ENCODE measurements around the gene SLC30A2.
A peak's percentile ranks its signal among the peaks of the same experiment; 100 is the strongest.

The SLC30A2 gene

DNA sequence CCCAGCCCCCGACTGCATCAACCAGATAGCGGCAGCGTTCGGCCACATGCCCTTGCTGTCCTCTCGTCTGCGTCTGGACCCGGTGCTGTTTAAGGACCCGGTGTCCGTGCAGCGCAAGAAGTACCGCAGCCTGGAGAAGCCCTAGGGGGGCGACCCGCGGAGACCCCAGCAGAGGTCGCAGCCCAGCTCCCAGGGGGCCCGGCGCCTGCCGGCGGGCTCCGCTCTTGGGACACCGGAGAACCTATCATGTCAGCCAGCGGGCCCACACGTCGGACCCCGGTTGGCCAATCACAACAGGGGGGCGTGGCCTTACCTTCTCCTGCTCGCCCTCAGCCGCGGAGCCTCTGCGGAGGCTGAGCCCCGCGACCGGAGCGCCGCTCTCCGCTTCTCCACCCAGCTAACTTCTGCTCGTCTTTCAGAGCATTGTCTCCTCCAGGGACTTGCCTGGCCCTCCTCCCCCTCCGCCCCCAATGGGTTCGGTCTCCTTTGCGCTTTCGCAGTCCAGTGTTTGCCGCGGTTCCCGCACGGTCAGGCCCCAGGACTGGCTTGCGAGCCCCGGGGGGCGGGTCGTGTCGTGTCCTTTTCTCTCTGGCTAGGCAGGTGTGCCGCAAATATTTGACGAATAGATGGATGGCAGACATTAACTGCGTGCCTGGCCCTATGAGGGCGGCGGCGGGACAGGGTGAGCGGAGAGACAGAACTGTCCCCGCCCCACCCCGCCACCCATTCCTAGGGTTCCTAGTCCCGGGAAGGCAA lies 10.5 kb downstream of the SLC30A2 start:
- FAIRE-seq, result no peak
- peak; percentile 86 for DNase-seq (ENCODE audit: insufficient read length, low spot score)
- TF ChIP-seq, protein P1, sequence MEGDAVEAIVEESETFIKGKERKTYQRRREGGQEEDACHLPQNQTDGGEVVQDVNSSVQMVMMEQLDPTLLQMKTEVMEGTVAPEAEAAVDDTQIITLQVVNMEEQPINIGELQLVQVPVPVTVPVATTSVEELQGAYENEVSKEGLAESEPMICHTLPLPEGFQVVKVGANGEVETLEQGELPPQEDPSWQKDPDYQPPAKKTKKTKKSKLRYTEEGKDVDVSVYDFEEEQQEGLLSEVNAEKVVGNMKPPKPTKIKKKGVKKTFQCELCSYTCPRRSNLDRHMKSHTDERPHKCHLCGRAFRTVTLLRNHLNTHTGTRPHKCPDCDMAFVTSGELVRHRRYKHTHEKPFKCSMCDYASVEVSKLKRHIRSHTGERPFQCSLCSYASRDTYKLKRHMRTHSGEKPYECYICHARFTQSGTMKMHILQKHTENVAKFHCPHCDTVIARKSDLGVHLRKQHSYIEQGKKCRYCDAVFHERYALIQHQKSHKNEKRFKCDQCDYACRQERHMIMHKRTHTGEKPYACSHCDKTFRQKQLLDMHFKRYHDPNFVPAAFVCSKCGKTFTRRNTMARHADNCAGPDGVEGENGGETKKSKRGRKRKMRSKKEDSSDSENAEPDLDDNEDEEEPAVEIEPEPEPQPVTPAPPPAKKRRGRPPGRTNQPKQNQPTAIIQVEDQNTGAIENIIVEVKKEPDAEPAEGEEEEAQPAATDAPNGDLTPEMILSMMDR (IDR thresholded peaks at IDR 0.05; ENCODE audit: insufficient read depth, missing control alignments), result peak; percentile 17

DNA sequence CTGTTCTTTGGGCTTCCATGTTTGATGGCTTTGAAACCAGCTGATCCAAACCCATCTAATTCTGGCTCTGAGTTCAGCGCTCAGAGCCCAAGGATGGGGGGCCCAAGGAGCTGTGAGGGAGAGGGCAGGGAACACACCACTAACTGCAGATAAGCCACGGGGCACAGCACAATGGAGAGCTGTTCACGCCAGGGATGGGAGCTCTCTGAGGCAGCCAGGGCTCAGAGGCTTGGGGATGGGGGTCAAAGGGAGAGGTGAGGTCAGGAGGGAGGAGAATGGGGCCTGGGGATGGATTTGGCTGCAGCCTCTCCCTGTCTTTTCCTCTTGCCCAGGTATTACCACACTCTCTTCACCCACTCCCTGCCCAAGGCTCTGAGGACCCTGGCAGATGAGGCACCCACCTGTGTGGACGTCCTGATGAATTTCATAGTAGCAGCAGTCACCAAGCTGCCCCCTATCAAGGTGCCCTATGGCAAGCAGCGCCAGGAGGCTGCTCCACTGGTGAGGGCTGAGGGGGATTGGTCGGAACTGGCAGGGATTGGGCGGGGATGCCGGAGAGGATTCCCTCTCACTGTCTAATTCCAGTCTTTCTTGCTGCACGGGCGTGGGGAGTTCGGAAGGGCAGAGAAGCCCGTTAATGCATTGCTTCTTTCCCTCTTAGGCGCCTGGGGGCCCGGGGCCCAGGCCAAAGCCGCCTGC lies 11.3 kb downstream of the SLC30A2 start:
- DNase-seq (ENCODE audit: insufficient read length, low spot score) (no peak), FAIRE-seq (no peak)
- TF ChIP-seq, protein P1 (IDR thresholded peaks at IDR 0.05; ENCODE audit: insufficient read depth, missing control alignments), result no peak

DNA sequence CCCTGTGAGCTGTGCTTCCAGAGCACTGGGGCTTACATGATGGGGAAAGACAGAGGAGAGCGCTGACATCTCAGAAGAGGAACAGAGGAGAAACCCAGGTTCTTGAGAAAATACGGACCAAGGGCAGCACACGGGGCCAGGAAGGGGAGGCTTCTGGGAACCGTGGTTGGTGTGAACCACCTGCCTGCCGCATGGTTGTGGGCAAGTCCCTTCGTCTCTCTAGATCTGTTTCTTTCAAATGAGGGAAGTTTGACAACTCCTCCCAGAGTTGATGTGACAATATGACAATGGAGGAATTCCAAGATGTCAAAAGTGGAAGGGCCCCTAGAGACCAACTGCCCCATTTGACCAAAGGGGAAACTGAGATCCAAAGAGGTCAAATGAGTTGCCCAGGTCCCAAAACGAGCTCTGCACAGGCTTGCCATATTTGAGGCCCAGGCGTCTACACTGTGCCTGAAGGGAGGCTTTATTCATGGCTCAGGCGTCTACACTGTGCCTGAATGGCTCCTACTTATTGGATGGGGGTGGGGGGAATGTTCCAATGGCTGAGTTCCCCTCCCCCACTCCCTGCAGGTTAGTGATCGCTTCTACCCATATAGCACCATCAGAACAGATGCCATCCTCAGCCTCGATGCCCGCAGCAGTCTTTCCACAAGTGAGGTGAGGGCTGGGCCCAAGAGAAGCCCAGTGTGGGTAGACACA lies 13.1 kb downstream of the SLC30A2 start:
- TF ChIP-seq, protein P1 (IDR thresholded peaks at IDR 0.05; ENCODE audit: insufficient read depth, missing control alignments), result no peak
- no peak for FAIRE-seq
- no peak for DNase-seq (ENCODE audit: insufficient read length, low spot score)

DNA sequence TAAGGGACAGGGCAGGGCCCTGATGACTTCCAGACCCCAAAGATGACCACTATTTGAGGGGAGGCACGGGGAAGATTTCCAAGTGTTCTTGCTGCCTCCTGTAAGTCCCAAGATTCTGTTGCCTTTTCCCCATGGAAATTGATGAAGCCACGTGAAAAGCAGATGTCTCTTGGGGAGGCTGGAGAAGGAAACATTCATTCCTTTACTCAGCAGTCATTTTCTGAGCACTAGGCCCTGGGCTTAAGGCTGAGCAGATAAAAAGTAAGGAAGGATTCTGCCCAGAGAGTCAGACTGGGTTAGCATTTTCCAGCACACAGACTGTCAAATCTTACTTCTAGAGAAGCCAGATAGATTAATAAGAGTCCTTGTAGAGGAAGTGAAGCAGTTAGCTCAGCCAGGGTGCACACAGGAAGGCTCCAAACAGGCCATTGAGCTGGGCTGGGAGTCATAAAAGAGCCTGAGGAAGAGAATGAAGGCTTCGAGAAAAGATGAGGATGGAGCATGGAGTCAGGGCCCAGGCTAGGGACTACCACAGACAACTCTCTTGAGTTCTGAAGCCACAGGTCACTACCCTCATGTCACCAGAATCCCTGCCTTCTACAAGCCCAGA lies 14.2 kb downstream of the SLC30A2 start:
- DNase-seq (ENCODE audit: insufficient read length, low spot score) (no peak), FAIRE-seq (no peak)
- TF ChIP-seq, protein P1 (IDR thresholded peaks at IDR 0.05; ENCODE audit: insufficient read depth, missing control alignments), result no peak

DNA sequence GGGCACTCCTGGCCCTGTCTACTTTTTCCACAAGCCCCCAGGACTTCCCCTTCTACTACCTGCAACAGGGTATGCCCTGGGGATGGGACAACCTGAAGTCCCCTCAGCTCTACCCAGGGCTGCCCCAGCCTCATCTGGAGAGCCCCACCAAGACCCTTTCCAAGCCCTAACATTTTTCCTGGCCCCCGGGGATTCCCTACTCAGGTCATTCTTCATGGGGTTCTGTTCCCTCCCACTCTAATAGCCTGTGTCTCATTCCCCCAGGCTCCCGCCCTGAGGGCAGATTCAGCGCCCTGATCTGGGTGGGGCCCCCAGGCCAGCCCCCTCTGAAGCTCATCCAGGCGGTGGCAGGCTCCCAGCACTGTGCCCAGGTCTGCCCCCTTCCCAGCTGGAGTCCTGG lies 14.7 kb downstream of the SLC30A2 start:
- DNase-seq (ENCODE audit: insufficient read length, low spot score), result no peak
- FAIRE-seq, result no peak
- TF ChIP-seq, protein P1 (IDR thresholded peaks at IDR 0.05; ENCODE audit: insufficient read depth, missing control alignments), result no peak

DNA sequence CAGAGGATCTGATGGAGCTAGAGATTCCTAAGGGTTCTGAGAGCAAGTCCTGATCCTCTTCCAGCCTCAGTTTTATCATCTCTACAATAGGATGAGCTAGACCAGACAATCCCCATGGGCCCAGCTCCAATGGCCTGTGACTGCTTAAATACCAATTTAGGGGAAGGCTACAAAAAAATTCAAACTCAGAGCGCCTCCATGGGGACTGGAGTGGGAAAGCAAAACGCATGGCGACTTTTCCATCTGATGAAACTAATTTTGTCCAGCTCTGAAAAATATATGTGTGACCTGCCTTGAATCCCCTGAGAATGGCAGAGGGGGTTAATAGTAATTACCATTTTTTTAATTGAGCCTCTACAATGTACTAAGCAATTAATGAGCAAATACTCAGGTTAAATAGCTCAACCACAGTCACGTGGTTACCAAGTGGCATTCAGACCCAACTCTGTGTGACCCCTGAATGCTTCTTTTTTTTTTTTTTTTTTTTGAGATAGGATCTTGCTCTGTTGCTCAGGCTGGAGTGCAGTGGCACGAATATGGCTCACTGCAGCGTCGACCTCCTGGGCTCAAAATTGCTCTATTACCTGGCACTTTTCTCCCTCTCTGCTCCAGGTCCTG lies 15.9 kb downstream of the SLC30A2 start:
- DNase-seq (ENCODE audit: insufficient read length, low spot score) (no peak), FAIRE-seq (no peak)
- TF ChIP-seq, protein P1 (IDR thresholded peaks at IDR 0.05; ENCODE audit: insufficient read depth, missing control alignments), result peak; percentile 14
